AG04449 (cell line): ENCODE results near the gene ACOX3.

Experiments
- CTCF ChIA-PET: fragments of 350-600 bp; formaldehyde crosslinking; extraction: SDS; loops from one replicate; lab custom pipeline; 2021; ENCODE audit warnings: antibody characterized with exemption; lab: Yijun Ruan, JAX
- POLR2A ChIA-PET: fragments of 400-600, 350-600 bp; formaldehyde crosslinking; extraction: SDS; loops from one replicate; lab custom pipeline; 2020; ENCODE audit warnings: antibody characterized with exemption, inconsistent platforms; lab: Yijun Ruan, JAX
- DNase-seq: peaks from one replicate; pipeline ENCODE4 v3.0.0-alpha.2; 2010; ENCODE audit warnings: low read depth, low spot score
- H3K4me3 ChIP-seq: 2 replicates; pipeline ENCODE4 v1.5.1; 2011; ENCODE audit warnings: low read depth, mild to moderate bottlenecking, control low read depth, low read length
- TF ChIP-seq, protein P1 (sequence below): IDR thresholded peaks from one replicate; pipeline ENCODE4 v1.5.1; 2011; ENCODE audit warnings: mild to moderate bottlenecking, moderate library complexity, low read length, control low read depth, inconsistent platforms; ENCODE audit not compliant: insufficient read depth; ENCODE audit errors: missing control alignments

The ACOX3 gene

DNA sequence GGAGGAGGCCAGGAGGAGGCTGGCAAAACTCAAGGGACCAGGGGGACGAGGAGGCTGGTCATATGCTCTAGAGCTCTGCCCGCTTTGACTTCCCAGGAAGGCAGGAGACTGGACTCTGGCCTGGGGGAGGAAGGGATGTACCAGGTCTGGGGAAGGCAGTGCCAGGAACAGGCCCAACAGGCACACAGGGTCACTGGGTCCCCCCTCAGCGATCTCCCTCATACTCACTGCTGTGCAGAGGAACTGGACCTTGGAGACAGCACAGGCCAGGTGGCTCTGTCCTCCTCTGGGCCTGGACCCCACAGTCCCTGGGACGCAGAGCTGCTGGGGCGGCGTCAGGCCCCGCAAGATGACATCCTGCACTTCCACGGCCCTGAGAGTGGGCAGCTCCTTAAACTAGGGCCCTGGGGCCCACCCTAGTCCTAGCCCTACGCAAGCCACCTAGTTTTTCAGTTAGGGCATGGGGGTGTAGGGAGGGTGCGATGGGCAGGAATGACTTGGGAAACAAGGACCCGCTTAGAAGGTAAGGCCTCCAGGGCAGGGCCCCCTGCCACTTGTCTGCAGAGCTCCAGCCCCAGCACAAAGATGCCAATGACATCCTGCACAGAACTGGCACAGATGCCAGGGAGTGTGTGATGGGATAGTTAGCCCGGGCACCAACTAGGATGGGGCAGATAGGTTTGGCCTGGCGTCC is 111.5 kb downstream of the ACOX3 start:
- POLR2A ChIA-PET, result no interaction called here

DNA sequence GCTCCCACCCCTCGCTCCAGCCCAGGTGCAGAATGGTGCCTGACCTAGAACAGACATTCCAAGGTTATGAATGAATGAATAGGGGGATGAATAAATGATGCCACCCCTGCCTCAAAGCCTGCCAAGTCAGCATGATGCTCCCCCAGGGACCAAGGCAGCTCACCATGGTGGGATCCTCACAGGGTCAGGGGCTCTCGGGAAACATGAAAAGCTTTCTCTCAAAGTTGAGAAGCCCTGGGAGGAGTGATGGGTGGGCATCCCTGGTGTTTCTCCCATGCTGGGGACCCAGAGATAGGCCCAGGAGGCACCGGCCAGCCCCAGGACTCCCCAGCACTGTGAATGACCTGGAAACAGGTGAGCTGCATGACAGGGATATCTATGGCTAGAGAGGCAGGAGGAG is 112.1 kb downstream of the ACOX3 start:
- ChIA-PET POLR2A (no interaction called here), CTCF (no interaction called here)
- H3K4me3 ChIP-seq, result no peak overlapping the region
- TF ChIP-seq, protein P1, sequence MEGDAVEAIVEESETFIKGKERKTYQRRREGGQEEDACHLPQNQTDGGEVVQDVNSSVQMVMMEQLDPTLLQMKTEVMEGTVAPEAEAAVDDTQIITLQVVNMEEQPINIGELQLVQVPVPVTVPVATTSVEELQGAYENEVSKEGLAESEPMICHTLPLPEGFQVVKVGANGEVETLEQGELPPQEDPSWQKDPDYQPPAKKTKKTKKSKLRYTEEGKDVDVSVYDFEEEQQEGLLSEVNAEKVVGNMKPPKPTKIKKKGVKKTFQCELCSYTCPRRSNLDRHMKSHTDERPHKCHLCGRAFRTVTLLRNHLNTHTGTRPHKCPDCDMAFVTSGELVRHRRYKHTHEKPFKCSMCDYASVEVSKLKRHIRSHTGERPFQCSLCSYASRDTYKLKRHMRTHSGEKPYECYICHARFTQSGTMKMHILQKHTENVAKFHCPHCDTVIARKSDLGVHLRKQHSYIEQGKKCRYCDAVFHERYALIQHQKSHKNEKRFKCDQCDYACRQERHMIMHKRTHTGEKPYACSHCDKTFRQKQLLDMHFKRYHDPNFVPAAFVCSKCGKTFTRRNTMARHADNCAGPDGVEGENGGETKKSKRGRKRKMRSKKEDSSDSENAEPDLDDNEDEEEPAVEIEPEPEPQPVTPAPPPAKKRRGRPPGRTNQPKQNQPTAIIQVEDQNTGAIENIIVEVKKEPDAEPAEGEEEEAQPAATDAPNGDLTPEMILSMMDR, result no peak
- DNase-seq, result no peak

More for the DNA sequence above, 111.5 kb downstream of the ACOX3 start:
- CTCF ChIA-PET, result interaction anchor here (0.8 kb wide), 1 partner anchor 87 kb away, joined by 3 read pairs; no protein-coding TSS in a partner anchor
- TF ChIP-seq, protein P1, result no peak
- H3K4me3 ChIP-seq, result no peak overlapping the region
- no peak for DNase-seq

DNA sequence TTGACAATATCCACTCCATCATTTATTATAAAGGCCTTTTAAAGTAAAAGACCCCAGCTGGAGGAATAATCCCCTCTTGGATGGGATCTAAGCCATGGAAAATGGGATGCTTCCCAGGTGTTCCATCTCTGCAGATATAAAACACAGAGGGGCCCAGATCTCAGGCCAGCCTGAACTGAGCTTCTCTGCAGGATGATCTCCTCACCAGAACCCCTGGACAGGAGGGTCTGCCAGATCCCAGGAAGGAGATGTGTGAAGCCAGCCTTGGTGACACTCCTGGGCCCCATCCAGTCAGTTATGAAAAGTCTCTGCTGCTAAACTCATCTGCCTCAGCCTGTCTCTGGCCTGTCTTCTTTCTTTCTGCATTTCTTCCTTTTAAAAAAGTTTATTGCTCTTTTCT is 114.3 kb downstream of the ACOX3 start:
- POLR2A ChIA-PET, result no interaction called here
- TF ChIP-seq, protein P1, result no peak
- H3K4me3 ChIP-seq, result no peak overlapping the region
- CTCF ChIA-PET, result no interaction called here
- no peak for DNase-seq

DNA sequence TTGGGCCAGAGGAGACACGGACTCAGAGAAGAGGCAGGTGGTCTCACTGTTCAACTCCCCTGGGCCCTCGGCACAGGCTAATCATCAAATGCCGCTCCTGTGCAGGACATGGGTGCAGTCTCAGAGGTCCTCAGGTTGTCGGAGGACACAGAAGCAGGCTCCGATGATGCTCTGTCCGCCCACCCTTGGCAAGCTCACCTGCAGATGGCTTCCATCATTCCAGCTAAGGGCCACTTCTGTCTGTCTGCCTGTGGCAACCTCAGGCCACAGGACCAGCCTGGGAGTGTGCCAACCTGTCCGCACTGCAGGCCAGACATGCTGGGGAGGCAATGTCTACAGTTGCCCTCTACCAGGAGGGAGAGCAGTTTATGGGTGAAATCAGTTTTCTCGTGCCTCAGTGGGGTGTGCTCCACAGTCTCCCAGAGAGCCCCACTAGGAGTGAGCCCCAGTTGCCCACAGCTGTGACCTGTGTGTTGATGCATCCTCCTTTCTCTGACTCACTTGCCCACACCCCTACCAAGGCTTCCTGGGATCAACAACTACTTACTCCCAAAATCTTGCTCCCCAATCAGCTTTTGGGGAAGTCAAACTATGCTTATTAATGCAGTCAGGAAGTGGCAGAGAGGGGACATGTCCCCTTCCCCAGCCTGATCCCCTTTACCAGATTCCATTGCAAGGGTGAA is 115.1 kb downstream of the ACOX3 start:
- ChIA-PET POLR2A (no interaction called here), CTCF (no interaction called here)
- no peak overlapping the region for H3K4me3 ChIP-seq
- TF ChIP-seq, protein P1, result no peak
- no peak for DNase-seq

DNA sequence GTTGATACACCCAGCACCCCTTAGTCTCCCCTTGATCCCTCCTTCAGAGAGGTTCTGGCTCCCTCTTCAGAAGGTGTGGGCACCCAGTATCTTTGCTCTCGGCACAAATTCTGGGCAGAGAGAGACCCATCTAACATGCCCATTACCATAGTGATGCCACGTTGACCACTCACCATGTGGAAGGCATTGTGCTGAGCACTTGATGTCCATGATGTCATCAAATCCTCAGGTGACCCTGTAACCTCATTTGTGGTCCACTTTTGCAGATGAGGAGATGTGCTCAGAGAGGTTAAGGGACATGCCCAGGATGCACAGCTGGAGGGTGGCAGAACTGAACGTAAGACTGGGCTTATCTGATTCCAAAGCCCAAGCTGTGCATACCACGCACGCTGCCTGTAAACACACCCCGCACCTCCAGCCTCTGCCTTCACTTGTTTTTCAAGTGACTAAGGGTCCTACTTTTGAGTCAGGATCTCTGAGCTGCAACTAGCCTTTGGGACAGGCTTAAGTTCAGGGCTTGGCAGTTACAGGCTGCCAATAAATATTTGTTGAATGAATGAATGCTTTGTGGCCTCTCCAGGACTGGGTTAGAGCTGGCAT is 115.8 kb downstream of the ACOX3 start:
- ChIA-PET CTCF (no interaction called here), POLR2A (no interaction called here)
- H3K4me3 ChIP-seq, result no peak overlapping the region
- TF ChIP-seq, protein P1, result no peak
- no peak for DNase-seq

DNA sequence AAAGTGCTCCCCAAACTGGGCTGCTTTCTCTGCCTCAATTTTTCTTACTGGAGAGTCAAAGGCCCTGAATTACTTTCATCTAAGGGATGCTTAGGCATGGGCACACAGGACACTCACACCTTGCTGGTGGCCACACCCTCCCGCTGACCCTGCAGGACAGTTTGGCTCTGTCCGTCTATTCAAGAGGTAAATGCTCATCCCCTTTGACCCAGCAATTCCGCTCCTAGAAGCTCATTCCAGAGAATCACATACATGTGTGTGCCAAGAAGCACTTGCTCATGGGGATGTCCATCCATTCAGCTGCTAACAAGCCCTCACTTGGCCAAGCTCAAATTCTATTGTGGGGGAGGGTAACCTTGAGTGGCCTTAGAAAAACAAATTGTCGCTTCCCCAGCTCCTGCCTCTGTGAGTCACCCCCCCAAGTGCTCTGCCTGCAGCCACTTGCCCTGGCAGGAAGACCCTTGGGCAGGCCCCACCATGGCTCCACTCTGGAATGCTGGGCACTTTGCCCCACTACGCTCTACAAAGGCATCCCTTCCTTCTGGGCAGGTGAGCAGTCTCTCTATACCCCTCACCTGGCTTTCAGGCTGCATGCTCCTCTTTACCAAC is 116.5 kb downstream of the ACOX3 start:
- no peak for DNase-seq
- ChIA-PET CTCF (no interaction called here), POLR2A (no interaction called here)
- TF ChIP-seq, protein P1, result no peak
- no peak overlapping the region for H3K4me3 ChIP-seq
